Neural cell (in vitro differentiated cells): ENCODE data around the gene DUSP2. TPM values are rescaled to one million over a fixed set of nuclear protein-coding genes. Genes with fewer than 3 reads are reported as not detected.

ENCODE experiments used
- H2AFZ ChIP-seq: fragments of 200-600, 300-800 bp; sonication (generic), shearing (Covaris generic); 2 replicates; pipeline ENCODE4 v1.6.0; 2014; ENCODE audit warnings: low read depth, mild to moderate bottlenecking, antibody characterized with exemption, low read length, moderate library complexity
- H3F3A ChIP-seq: fragments of 200-600 bp; shearing (Covaris generic); 2 replicates; pipeline ENCODE4 v1.6.1; 2016; ENCODE audit warnings: mild to moderate bottlenecking, moderate library complexity, mixed read lengths, antibody characterized with exemption, low read length; ENCODE audit not compliant: insufficient read depth, poor library complexity, severe bottlenecking
- H3K27ac ChIP-seq: fragments of 200-600, 300-800 bp; sonication (generic), shearing (Covaris generic); 2 replicates; pipeline ENCODE4 v1.5.1; 2014; ENCODE audit warnings: mild to moderate bottlenecking, low read length, moderate library complexity
- H3K27me3 ChIP-seq: fragments of 300-800, 200-600 bp; sonication (generic), shearing (Covaris generic); 2 replicates; pipeline ENCODE4 v1.6.0; 2014; ENCODE audit warnings: mild to moderate bottlenecking, low read depth, low read length, moderate library complexity; ENCODE audit not compliant: insufficient read depth
- H3K36me3 ChIP-seq: fragments of 300-800, 200-600 bp; sonication (generic), shearing (Covaris generic); 2 replicates; pipeline ENCODE4 v1.5.1; 2014; ENCODE audit warnings: mild to moderate bottlenecking, antibody characterized with exemption, low read length, moderate library complexity; ENCODE audit not compliant: insufficient read depth
- H3K4me2 ChIP-seq: fragments of 300-800, 200-600 bp; sonication (generic), shearing (Covaris generic); 2 replicates; pipeline ENCODE4 v1.6.0; 2014; ENCODE audit warnings: mild to moderate bottlenecking, low read length
- H3K4me3 ChIP-seq: fragments of 300-800, 200-600 bp; sonication (generic), shearing (Covaris generic); 2 replicates; pipeline ENCODE4 v1.5.1; 2014; ENCODE audit warnings: mild to moderate bottlenecking, low read length, moderate library complexity
- H3K79me2 ChIP-seq: fragments of 200-600 bp; shearing (Covaris generic); replicated peaks from 2 replicates; pipeline ENCODE4 v1.6.0; 2014; ENCODE audit warnings: mild to moderate bottlenecking, low read length, moderate library complexity; ENCODE audit not compliant: insufficient read depth
- H3K9ac ChIP-seq: fragments of 300-800, 200-600 bp; sonication (generic), shearing (Covaris generic); 2 replicates; pipeline ENCODE4 v1.6.1; 2016; ENCODE audit warnings: mild to moderate bottlenecking, low read length, mixed read lengths
- H3K9me2 ChIP-seq: fragments of 200-600 bp; shearing (Covaris generic); 2 replicates; pipeline ENCODE4 v1.6.1; 2016; ENCODE audit warnings: mild to moderate bottlenecking, low read length, mixed read lengths; ENCODE audit not compliant: insufficient read depth
- H3K9me3 ChIP-seq: fragments of 200-600, 300-800 bp; sonication (generic), shearing (Covaris generic); 2 replicates; pipeline ENCODE4 v1.6.1; 2016; ENCODE audit warnings: mild to moderate bottlenecking, mixed run types, low read length, moderate library complexity, mixed read lengths
- H4K20me1 ChIP-seq: fragments of 200-600 bp; shearing (Covaris generic); 2 replicates; pipeline ENCODE4 v1.6.1; 2016; ENCODE audit warnings: mild to moderate bottlenecking, mixed run types; ENCODE audit not compliant: insufficient read depth
- CTCF ChIP-seq: fragments of 450-650 bp; IDR thresholded peaks from 2 replicates; pipeline ENCODE4 v1.5.1; 2014; ENCODE audit warnings: antibody characterized with exemption, mild to moderate bottlenecking, moderate library complexity; ENCODE audit not compliant: poor library complexity, severe bottlenecking
- EP300 ChIP-seq: fragments of 450-650 bp; conservative IDR thresholded peaks from 2 replicates; pipeline ENCODE4 v1.6.1; 2014; ENCODE audit warnings: antibody characterized with exemption, mild to moderate bottlenecking, moderate library complexity; ENCODE audit not compliant: poor library complexity, severe bottlenecking
- EZH2 ChIP-seq: fragments of 200-600, 300-800 bp; shearing (Covaris generic), sonication (generic); IDR thresholded peaks from 2 replicates; pipeline ENCODE4 v1.6.1; 2014; ENCODE audit warnings: antibody characterized with exemption, low read length, borderline replicate concordance, mild to moderate bottlenecking; ENCODE audit not compliant: insufficient read depth, poor library complexity, severe bottlenecking
- MXI1 ChIP-seq: fragments of 450-650 bp; conservative IDR thresholded peaks from 2 replicates; pipeline ENCODE4 v1.6.1; 2014; ENCODE audit warnings: antibody characterized with exemption, mild to moderate bottlenecking; ENCODE audit not compliant: poor library complexity, severe bottlenecking
- POLR2AphosphoS5 ChIP-seq: IDR thresholded peaks from 2 replicates; pipeline ENCODE4 v1.6.1; 2012
- RAD21 ChIP-seq: fragments of 450-650 bp; conservative IDR thresholded peaks from 2 replicates; pipeline ENCODE4 v1.6.1; 2014; ENCODE audit warnings: antibody characterized with exemption, mild to moderate bottlenecking, moderate library complexity
- REST ChIP-seq: IDR thresholded peaks from 2 replicates; pipeline ENCODE4 v1.6.1; 2012; ENCODE audit warnings: borderline replicate concordance
- SMC3 ChIP-seq: fragments of 450-650 bp; conservative IDR thresholded peaks from 2 replicates; pipeline ENCODE4 v1.6.1; 2014; ENCODE audit warnings: antibody characterized with exemption, mild to moderate bottlenecking, moderate library complexity; ENCODE audit not compliant: poor library complexity
- TAF1 ChIP-seq: IDR thresholded peaks from 2 replicates; pipeline ENCODE4 v1.6.1; 2012; ENCODE audit warnings: low read depth
- polyA plus RNA-seq: library from polyadenylated mRNA; depleted of rRNA; stranded (reverse); fragments of >200 nt; gene quantifications from 2 replicates; pipeline ENCODE4 v1.2.3, GENCODE V29; 2014

DUSP2 gene
- polyA plus RNA-seq, 1 donor from 2014 or later: 2.1 TPM

GRCh38 chr2:96111257-96111640 is 34.0 kb downstream of the DUSP2 start:
- Histone ChIP-seq H3K9ac (no peak overlapping the region), H3K4me3 (no peak overlapping the region), H3K4me2 (no peak overlapping the region), H2AFZ (no peak overlapping the region), H3K9me2 (no peaks in the 10 kb centered on the region), H3K36me3 (no peaks in the 10 kb centered on the region), H3F3A (no peaks in the 10 kb centered on the region), H3K9me3 (peaks cover 9% of the 10 kb centered on the region), H3K27ac (no peak overlapping the region), H3K27me3 (peaks cover 5% of the 10 kb centered on the region), H4K20me1 (no peaks in the 10 kb centered on the region), H3K79me2 (no peaks in the 10 kb centered on the region)
- TF ChIP-seq REST: no peak
- no peak for TF ChIP-seq POLR2AphosphoS5
- TF ChIP-seq EP300: no peak
- no peak for TF ChIP-seq CTCF
- no peak for TF ChIP-seq RAD21
- no peak for TF ChIP-seq TAF1
- no peak for TF ChIP-seq MXI1
- TF ChIP-seq SMC3: no peak
- no peak for TF ChIP-seq EZH2

GRCh38 chr2:96110621-96111256 is 34.5 kb downstream of the DUSP2 start:
- Histone ChIP-seq H2AFZ (no peak overlapping the region), H3K9ac (no peak overlapping the region), H3K36me3 (no peaks in the 10 kb centered on the region), H3F3A (no peaks in the 10 kb centered on the region), H3K79me2 (no peaks in the 10 kb centered on the region), H3K27ac (no peak overlapping the region), H3K9me2 (no peaks in the 10 kb centered on the region), H3K27me3 (peaks cover under 1% of the 10 kb centered on the region), H3K9me3 (peaks cover 8% of the 10 kb centered on the region), H3K4me2 (no peak overlapping the region), H3K4me3 (no peak overlapping the region), H4K20me1 (no peaks in the 10 kb centered on the region)
- TF ChIP-seq MXI1 (no peak), POLR2AphosphoS5 (no peak), TAF1 (no peak), CTCF (no peak), SMC3 (no peak), EP300 (no peak), RAD21 (no peak), REST (no peak), EZH2 (no peak)
